ACC112 (cell line): ENCODE measurements around the gene SCARB1.
"Not testable (repeated sequence)": the region's sequence is repeated elsewhere in the genome, so short reads cannot be mapped to it uniquely, and the experiment has no call there.

ENCODE experiments used
- H2AFZ ChIP-seq: fragments of 200-600 bp; sonication (generic); one replicate; pipeline ENCODE4 v1.6.0; 2017; ENCODE audit warnings: antibody characterized with exemption, low read length; ENCODE audit not compliant: unreplicated experiment
- H3K27ac ChIP-seq: fragments of 200-600 bp; sonication (generic); 2 replicates; pipeline ENCODE4 v1.5.1; 2014; ENCODE audit warnings: low read depth, mild to moderate bottlenecking, antibody characterized with exemption, low read length, moderate library complexity
- H3K27me3 ChIP-seq: fragments of 200-600 bp; sonication (generic); 2 replicates; pipeline ENCODE4 v1.6.1; 2014; ENCODE audit warnings: mild to moderate bottlenecking, antibody characterized with exemption, low read length, moderate library complexity, mixed read lengths; ENCODE audit not compliant: insufficient read depth
- H3K36me3 ChIP-seq: fragments of 200-600 bp; sonication (generic); 2 replicates; pipeline ENCODE4 v1.6.1; 2016; ENCODE audit warnings: mild to moderate bottlenecking, antibody characterized with exemption, low read length, moderate library complexity, mixed read lengths; ENCODE audit not compliant: insufficient read depth
- H3K4me1 ChIP-seq: fragments of 200-600 bp; sonication (generic); one replicate; pipeline ENCODE4 v1.6.1; 2016; ENCODE audit warnings: low read length, mixed read lengths; ENCODE audit not compliant: insufficient read depth, unreplicated experiment, control insufficient read depth
- H3K4me3 ChIP-seq: fragments of 200-600 bp; sonication (generic); 2 replicates; pipeline ENCODE4 v1.5.1; 2014; ENCODE audit warnings: mild to moderate bottlenecking, low read depth, low read length
- H3K79me2 ChIP-seq: fragments of 200-600 bp; sonication (generic); one replicate; pipeline ENCODE4 v1.6.0; 2016; ENCODE audit warnings: low read length; ENCODE audit not compliant: control insufficient read depth, unreplicated experiment, insufficient read depth

SCARB1 gene

DNA sequence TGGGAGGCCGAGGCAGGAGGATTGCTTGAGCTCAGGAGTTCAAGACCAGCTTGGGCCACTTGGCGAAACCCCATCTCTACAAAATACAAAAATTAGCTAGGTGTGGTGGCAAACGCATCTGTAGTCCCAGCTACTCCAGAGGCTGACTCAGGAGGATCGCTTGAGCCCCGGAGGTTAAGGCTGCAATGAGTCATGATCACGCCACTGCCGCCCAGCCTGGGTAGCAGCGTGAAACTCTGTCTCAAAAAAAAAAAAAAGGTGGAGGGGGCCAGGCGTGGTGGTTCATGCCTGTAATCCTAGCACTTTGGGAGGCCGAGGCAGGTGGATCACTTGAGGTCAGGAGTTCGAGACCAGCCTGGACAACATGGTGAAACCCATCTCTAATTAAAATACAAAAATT lies 16.7 kb upstream of the SCARB1 start:
- H3K27ac ChIP-seq, H3K79me2 ChIP-seq, H3K27me3 ChIP-seq, H3K4me3 ChIP-seq, H3K36me3 ChIP-seq, H2AFZ ChIP-seq, H3K4me1 ChIP-seq: not testable (repeated sequence)

DNA sequence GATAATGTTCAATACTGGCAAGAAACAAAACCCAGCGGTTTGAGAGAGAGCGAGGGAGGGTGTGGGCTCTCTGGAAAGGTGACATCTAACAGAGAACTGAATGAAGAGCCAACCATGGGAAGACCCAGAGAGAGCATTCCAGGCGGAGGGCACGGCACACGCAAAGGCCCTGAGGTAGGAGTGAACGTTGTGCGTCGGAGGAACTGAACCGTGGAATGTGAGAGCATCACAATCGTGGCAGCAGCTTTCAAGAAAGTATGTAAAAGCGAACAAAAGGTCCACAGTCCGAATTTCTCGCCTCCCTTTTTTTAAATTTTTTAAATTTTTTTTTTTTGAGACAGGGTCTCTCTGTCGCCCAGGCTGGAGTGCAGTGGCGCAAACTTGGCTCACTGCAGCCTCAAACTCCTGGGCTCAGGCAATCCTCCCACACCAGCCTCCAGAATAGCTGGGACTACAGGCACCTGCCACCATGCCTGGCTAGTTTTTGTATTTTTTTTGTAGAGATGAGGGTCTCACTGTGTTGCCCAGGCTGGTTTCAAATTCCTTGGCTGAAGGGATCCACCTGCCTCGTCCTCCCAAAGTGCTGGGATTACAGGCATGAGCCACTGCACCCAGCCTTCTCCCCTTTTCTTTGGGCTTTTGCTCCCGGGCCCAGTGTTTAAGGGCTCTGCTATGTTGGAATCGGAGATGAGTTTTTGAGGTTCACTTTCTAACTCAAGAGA lies 15.3 kb upstream of the SCARB1 start:
- no peak overlapping the region for H3K4me3 ChIP-seq
- H3K27ac ChIP-seq: no peak overlapping the region
- H3K36me3 ChIP-seq: no peaks in the 10 kb centered on the region
- H3K79me2 ChIP-seq: no peaks in the 10 kb centered on the region
- H3K27me3 ChIP-seq: no peaks in the 10 kb centered on the region
- H3K4me1 ChIP-seq: no peaks in the 10 kb centered on the region
- H2AFZ ChIP-seq: no peak overlapping the region

DNA sequence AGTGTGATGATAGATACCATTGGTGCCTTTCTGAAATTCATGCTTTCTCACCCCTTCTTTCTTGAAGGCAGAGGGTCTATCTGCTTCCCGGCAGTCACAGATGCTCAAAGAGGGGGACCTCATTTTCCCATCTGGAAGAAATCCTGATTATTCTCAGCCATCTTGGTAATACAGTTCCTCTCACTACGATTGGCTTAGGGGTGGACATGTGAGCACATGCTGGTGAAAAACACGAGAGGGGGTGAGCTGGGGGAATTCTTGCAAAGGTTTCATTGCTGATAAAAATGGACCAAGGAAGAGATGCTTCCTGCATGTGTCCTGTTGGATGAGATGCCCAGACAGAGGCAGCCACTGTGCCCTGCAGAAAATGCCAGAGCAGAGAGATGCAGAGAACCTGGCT lies 13.8 kb upstream of the SCARB1 start:
- no peaks in the 10 kb centered on the region for H3K36me3 ChIP-seq
- no peaks in the 10 kb centered on the region for H3K27me3 ChIP-seq
- H3K79me2 ChIP-seq: no peaks in the 10 kb centered on the region
- no peak overlapping the region for H2AFZ ChIP-seq
- no peaks in the 10 kb centered on the region for H3K4me1 ChIP-seq
- H3K27ac ChIP-seq: no peak overlapping the region
- no peak overlapping the region for H3K4me3 ChIP-seq

DNA sequence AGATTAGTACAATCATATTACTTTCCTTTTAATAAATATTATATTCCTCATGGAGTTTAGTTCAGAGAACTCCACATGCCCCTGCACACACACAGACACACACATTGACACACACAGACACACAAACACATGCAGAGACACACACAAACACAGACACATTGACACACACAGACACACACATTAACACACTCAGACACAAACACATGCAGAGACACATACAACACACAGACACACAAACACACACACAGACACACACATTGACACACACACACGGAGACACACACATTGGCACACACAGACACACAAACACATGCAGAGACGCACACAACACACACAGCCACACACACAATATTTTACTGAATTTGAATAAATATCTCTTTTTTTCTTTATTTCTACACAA lies 12.5 kb upstream of the SCARB1 start:
- Histone ChIP-seq H3K36me3 (no peaks in the 10 kb centered on the region), H3K4me1 (no peaks in the 10 kb centered on the region), H3K4me3 (no peak overlapping the region), H3K27me3 (no peaks in the 10 kb centered on the region), H3K27ac (no peak overlapping the region), H2AFZ (no peak overlapping the region), H3K79me2 (no peaks in the 10 kb centered on the region)

DNA sequence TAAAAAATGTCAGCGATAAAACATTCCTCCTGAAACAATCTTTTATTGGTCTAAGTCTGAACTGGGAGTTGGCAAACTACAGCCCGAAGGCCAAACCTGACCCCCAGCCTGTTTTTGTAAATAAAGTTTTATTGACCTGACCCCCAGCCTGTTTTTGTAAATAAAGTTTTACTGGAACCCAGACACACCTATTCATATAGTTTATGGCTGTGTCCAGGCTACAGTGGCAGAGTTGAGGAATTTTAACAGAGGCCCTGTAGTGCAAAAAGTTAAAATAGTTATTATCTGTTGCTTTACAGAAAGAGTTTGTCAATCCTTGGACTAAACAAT lies 12.1 kb upstream of the SCARB1 start:
- no peaks in the 10 kb centered on the region for H3K4me1 ChIP-seq
- no peak overlapping the region for H3K27ac ChIP-seq
- H3K79me2 ChIP-seq: no peaks in the 10 kb centered on the region
- no peaks in the 10 kb centered on the region for H3K27me3 ChIP-seq
- H3K36me3 ChIP-seq: no peaks in the 10 kb centered on the region
- H3K4me3 ChIP-seq: no peak overlapping the region
- H2AFZ ChIP-seq: no peak overlapping the region

DNA sequence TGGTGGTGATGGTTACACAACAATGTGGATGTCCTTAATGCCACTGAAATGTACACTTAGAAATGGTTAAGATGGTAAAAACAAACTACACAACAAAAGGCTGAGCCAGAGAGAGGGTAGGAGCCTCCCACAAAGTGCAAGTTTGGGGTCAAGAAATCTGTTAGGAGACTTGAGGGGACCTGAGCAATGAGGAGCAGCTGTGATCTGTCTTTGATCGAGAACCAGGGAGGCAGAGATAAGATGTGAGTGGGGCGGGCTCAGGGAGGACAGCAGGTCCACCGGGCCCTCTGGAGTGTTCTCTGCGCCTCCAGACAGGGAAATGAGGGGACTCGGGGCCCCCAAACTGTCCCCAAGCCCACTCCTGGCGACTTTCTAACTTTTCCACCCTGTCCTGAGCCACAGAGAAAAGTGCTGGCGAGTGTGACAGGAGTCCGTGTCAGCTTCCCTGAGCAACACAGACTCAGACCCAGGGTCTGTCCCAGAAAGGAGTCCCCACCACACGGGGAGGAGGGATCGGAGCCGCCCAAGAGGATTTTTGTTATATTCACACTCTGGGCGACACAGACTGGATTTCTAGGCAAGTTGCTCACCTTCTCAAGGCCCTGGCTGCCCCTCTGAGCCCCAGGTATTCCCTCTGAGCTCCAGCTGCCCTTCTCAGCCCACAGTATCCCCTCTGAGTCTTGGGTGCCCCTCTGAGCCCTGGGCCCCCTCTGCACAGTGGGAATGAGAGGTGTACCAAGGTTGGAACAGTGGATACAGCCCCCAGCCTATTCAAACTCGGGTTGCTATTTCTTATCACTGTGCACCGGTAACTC lies 11.5 kb upstream of the SCARB1 start:
- no peaks in the 10 kb centered on the region for H3K36me3 ChIP-seq
- H3K27ac ChIP-seq: no peak overlapping the region
- H3K4me1 ChIP-seq: no peaks in the 10 kb centered on the region

DNA sequence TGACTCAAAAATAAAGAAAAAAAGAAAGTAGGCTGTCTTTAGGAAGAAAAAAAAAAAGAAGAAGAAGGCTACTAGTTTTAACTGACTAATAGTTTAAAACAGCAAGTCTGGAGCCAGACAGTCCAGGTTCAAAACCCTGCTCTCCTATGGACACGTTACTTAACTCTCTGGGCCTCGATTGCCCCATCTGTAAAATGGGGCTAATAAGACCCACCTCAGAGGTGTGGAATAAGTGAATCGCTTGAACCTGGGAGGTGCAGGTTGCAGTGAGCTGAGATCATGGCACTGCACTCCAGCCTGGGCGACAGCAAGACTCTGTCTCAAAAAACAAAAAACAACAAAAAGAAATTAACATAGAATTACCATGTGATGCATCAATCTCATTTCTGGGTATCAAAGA lies 10.5 kb upstream of the SCARB1 start:
- Histone ChIP-seq H3K79me2 (no peaks in the 10 kb centered on the region), H3K27ac (no peak overlapping the region)

More for the DNA sequence above, 11.5 kb upstream of the SCARB1 start:
- Histone ChIP-seq H3K27me3 (no peaks in the 10 kb centered on the region), H3K4me3 (no peak overlapping the region), H3K79me2 (no peaks in the 10 kb centered on the region), H2AFZ (no peak overlapping the region)

DNA sequence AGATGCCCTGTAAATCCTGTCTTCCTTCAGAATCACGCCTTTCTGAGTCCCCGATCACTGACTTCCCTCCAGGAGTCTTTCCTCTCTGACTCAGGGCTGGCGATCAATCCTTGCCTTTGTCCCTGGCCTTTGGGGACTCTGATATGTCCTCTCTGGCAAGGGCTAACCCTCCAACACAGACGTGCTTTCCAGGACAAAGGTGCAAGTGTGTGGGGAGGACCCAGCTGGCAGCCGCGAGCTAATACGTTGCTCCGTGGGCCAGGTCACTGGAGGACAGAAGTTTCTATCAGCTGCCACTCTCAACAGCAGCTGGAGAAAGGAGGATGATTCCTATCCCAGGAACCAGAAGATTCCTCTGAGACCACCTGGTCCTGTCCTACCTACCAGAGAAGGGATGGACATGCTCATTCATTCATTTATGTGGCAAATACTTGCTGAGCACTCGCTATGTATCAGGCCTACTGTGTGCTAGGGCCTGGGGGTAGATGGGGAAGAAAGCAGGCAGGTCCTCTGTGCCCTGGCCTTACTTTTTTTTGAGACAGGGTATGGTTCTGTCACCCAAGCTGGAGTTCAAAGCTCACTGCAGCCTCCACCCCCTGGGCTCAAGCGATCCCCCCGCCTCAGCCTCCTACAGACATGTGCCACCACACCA lies 8.5 kb upstream of the SCARB1 start:
- Histone ChIP-seq H3K36me3 (no peaks in the 10 kb centered on the region), H3K4me1 (no peaks in the 10 kb centered on the region), H3K4me3 (no peak overlapping the region), H2AFZ (no peak overlapping the region), H3K27me3 (no peaks in the 10 kb centered on the region), H3K79me2 (no peaks in the 10 kb centered on the region), H3K27ac (no peak overlapping the region)

More for the DNA sequence above, 10.5 kb upstream of the SCARB1 start:
- H3K4me1 ChIP-seq: no peaks in the 10 kb centered on the region
- H3K36me3 ChIP-seq: no peaks in the 10 kb centered on the region
- H3K4me3 ChIP-seq: no peak overlapping the region
- no peak overlapping the region for H2AFZ ChIP-seq
- no peaks in the 10 kb centered on the region for H3K27me3 ChIP-seq

DNA sequence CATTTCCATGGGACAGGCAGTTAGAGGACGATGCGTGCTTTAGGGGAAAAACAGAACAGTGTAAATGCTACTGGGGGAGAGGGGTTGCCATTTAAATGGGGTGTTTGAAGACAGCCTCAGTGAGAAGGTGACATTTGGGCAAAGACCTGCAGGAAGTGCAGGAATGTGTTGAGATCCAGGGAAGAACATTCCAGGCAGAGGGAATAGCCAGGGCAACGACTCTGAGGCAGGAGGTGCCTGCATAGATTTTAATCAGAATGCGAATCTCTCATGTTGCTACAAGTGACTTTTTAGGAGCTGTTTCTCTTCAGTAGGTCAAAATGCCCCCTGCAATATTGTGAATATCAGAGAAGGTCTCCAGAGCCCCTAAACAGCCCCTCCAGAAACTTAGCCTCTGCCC lies 7.6 kb upstream of the SCARB1 start:
- Histone ChIP-seq H3K79me2 (no peaks in the 10 kb centered on the region), H2AFZ (no peak overlapping the region), H3K36me3 (no peaks in the 10 kb centered on the region), H3K4me3 (no peak overlapping the region), H3K27ac (no peak overlapping the region), H3K4me1 (no peaks in the 10 kb centered on the region), H3K27me3 (no peaks in the 10 kb centered on the region)

DNA sequence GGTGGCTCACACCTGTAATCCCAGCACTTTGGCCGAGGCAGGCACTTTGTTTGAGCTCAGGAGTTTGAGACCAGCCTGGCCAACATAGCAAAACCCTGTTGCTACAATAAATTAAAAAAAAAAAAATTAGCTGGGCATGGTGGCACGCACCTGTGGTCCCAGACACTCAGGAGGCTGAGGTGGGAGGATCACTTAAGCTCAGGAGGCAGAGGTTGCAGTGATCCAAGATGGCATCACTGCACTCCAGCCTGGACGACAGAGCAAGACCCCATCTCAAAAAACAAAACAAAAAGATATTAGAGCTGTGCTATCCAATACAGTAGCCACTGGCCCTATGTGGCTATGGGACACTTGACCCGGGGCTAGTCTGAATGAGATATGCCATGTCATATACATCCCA lies 6.9 kb upstream of the SCARB1 start:
- Histone ChIP-seq H3K4me3 (no peak overlapping the region), H3K27me3 (no peaks in the 10 kb centered on the region), H3K79me2 (no peaks in the 10 kb centered on the region), H3K4me1 (no peaks in the 10 kb centered on the region), H3K27ac (no peak overlapping the region), H2AFZ (no peak overlapping the region), H3K36me3 (no peaks in the 10 kb centered on the region)
